MM.1S (cell line): ENCODE data around the gene STK17B.
"Not testable (repeated sequence)": the region's sequence is repeated elsewhere in the genome, so short reads cannot be mapped to it uniquely, and the experiment has no call there.

Source experiments
- DNase-seq: peaks from one replicate; pipeline ENCODE4 v3.0.0-alpha.2; 2015
- H2AFZ ChIP-seq: fragments of 300-600 bp; sonication (generic); 2 replicates; pipeline ENCODE4 v1.6.0; 2016; ENCODE audit warnings: antibody characterized with exemption, low read length
- H3F3A ChIP-seq: fragments of 300-600 bp; sonication (generic); 2 replicates; pipeline ENCODE4 v1.6.1; 2016; ENCODE audit warnings: mild to moderate bottlenecking, antibody characterized with exemption, low read length, moderate library complexity, mixed read lengths; ENCODE audit not compliant: insufficient read depth
- H3K27ac ChIP-seq: fragments of 300-600 bp; sonication (generic); 2 replicates; pipeline ENCODE4 v1.5.1; 2016; ENCODE audit warnings: mild to moderate bottlenecking, low read length
- H3K27me3 ChIP-seq: fragments of 300-600 bp; sonication (generic); replicated peaks from 2 replicates; pipeline ENCODE4 v1.6.0; 2016; ENCODE audit warnings: low read length; ENCODE audit not compliant: insufficient read depth
- H3K36me3 ChIP-seq: fragments of 300-600 bp; sonication (generic); replicated peaks from 2 replicates; pipeline ENCODE4 v1.6.1; 2016; ENCODE audit warnings: mild to moderate bottlenecking, low read length, mixed read lengths; ENCODE audit not compliant: insufficient read depth
- H3K4me1 ChIP-seq: fragments of 300-600 bp; sonication (generic); 2 replicates; pipeline ENCODE4 v1.6.1; 2016; ENCODE audit warnings: low read length, mixed read lengths
- H3K4me2 ChIP-seq: fragments of 300-600 bp; sonication (generic); 2 replicates; pipeline ENCODE4 v1.6.0; 2016; ENCODE audit warnings: low read depth, low read length
- H3K4me3 ChIP-seq: fragments of 300-600 bp; sonication (generic); 2 replicates; pipeline ENCODE4 v1.5.1; 2016; ENCODE audit warnings: low read length, mixed read lengths
- H3K79me2 ChIP-seq: fragments of 300-600 bp; sonication (generic); 2 replicates; pipeline ENCODE4 v1.6.1; 2016; ENCODE audit warnings: mixed run types, low read length, mixed read lengths
- H3K9ac ChIP-seq: fragments of 300-600 bp; sonication (generic); 2 replicates; pipeline ENCODE4 v1.6.1; 2016; ENCODE audit warnings: low read length, mixed read lengths
- H3K9me2 ChIP-seq: fragments of 300-600 bp; sonication (generic); replicated peaks from 2 replicates; pipeline ENCODE4 v1.6.1; 2016; ENCODE audit warnings: mild to moderate bottlenecking, low read length, mixed read lengths; ENCODE audit not compliant: insufficient read depth
- H3K9me3 ChIP-seq: fragments of 300-600 bp; sonication (generic); replicated peaks from 2 replicates; pipeline ENCODE4 v1.6.1; 2016; ENCODE audit warnings: mild to moderate bottlenecking, low read length, mixed read lengths; ENCODE audit not compliant: insufficient read depth
- H4K20me1 ChIP-seq: fragments of 300-600 bp; sonication (generic); 2 replicates; pipeline ENCODE4 v1.6.1; 2016; ENCODE audit warnings: mild to moderate bottlenecking, low read length, moderate library complexity, mixed read lengths; ENCODE audit not compliant: insufficient read depth
- CTCF ChIP-seq: fragments of 300-600 bp; sonication (generic); IDR thresholded peaks from 2 replicates; pipeline ENCODE4 v1.5.1; 2016; ENCODE audit warnings: antibody characterized with exemption, low read length, mixed read lengths
- EZH2 ChIP-seq: fragments of 300-600 bp; sonication (generic); optimal IDR thresholded peaks from 2 replicates; pipeline ENCODE3; 2017; ENCODE audit warnings: low read depth, mild to moderate bottlenecking, antibody characterized with exemption, low read length, mixed read lengths
- EZH2phosphoT487 ChIP-seq: fragments of 300-600 bp; sonication (generic); IDR thresholded peaks from 2 replicates; pipeline ENCODE4 v1.6.1; 2018; ENCODE audit warnings: antibody characterized with exemption, low read length

STK17B gene

GRCh38 chr2:196195302-196195701 is 23.9 kb upstream of the STK17B start:
- Histone ChIP-seq H3K4me2 (no peak overlapping the region), H3K36me3 (no peaks in the 10 kb centered on the region), H4K20me1 (no peaks in the 10 kb centered on the region)

GRCh38 chr2:196191541-196191940 is 20.2 kb upstream of the STK17B start:
- no peaks in the 10 kb centered on the region for H3K27me3 ChIP-seq
- peaks cover 10% of the 10 kb centered on the region for H3K4me1 ChIP-seq
- no peaks in the 10 kb centered on the region for H3K9me2 ChIP-seq
- H3K4me3 ChIP-seq = no peak overlapping the region
- no peak overlapping the region for H3K4me2 ChIP-seq
- no peaks in the 10 kb centered on the region for H4K20me1 ChIP-seq
- TF ChIP-seq CTCF = no peak
- no peak for TF ChIP-seq EZH2phosphoT487
- no peak for TF ChIP-seq EZH2
- no peak for DNase-seq
- H3K36me3 ChIP-seq = no peaks in the 10 kb centered on the region
- no peak overlapping the region for H2AFZ ChIP-seq
- H3K9ac ChIP-seq = no peak overlapping the region
- no peaks in the 10 kb centered on the region for H3K79me2 ChIP-seq
- H3F3A ChIP-seq = no peaks in the 10 kb centered on the region
- H3K27ac ChIP-seq = no peak overlapping the region
- H3K9me3 ChIP-seq = no peaks in the 10 kb centered on the region

More at GRCh38 chr2:196195302-196195701, 23.9 kb upstream of the STK17B start:
- Histone ChIP-seq H3K9ac (no peak overlapping the region), H2AFZ (no peak overlapping the region), H3K4me3 (no peak overlapping the region), H3F3A (no peaks in the 10 kb centered on the region), H3K9me2 (no peaks in the 10 kb centered on the region), H3K4me1 (peaks cover 1% of the 10 kb centered on the region; the same call in 1 of the 2 replicates), H3K27ac (no peak overlapping the region), H3K79me2 (no peaks in the 10 kb centered on the region), H3K9me3 (no peaks in the 10 kb centered on the region), H3K27me3 (no peaks in the 10 kb centered on the region)
- no peak for TF ChIP-seq EZH2phosphoT487
- no peak for TF ChIP-seq EZH2
- no peak for DNase-seq

DNA sequence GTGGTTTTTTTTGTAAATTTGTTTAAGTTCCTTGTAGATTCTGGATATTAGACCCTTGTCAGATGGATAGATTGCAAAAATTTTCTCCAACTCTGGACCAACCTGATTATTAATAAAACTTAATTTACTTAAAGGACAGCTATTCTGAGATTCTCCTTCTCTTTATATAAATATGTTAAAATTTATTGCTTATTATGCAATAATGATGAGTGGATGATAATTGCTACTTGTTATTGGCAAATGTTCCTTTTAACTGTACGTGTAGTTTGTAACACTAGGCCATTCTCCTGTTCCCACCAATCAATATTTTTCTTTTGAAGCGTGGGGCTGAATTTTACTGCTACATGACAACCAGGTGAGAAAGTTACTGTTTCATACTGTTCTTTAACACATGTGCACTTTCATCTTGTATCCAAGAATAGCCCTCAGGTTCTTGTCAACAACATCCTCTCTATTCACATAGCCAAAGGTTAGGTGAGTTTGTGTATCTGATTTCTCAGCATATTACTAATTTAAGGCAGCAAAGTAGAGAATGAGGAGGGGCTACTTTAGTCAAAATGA is 16.6 kb upstream of the STK17B start:
- H3K9me3 ChIP-seq = no peaks in the 10 kb centered on the region
- H3K9ac ChIP-seq = no peak overlapping the region
- no peaks in the 10 kb centered on the region for H3K79me2 ChIP-seq
- no peak for TF ChIP-seq EZH2phosphoT487
- TF ChIP-seq CTCF = no peak
- TF ChIP-seq EZH2 = no peak
- peak overlapping the region; percentile 41 for H3K4me2 ChIP-seq
- no peaks in the 10 kb centered on the region for H3K36me3 ChIP-seq
- H3F3A ChIP-seq = peaks cover 12% of the 10 kb centered on the region
- no peak overlapping the region for H2AFZ ChIP-seq
- peak; percentile 75 for DNase-seq
- H3K27me3 ChIP-seq = no peaks in the 10 kb centered on the region
- H4K20me1 ChIP-seq = no peaks in the 10 kb centered on the region
- H3K4me1 ChIP-seq = peaks cover 24% of the 10 kb centered on the region
- H3K27ac ChIP-seq = no peak overlapping the region
- H3K4me3 ChIP-seq = no peak overlapping the region
- no peaks in the 10 kb centered on the region for H3K9me2 ChIP-seq

- H3K27me3 ChIP-seq, DNase-seq, H3K27ac ChIP-seq, H3K4me2 ChIP-seq, H4K20me1 ChIP-seq, H3K9ac ChIP-seq, H3K36me3 ChIP-seq, H3K9me2 ChIP-seq, H3K9me3 ChIP-seq, H2AFZ ChIP-seq, H3K79me2 ChIP-seq, H3K4me3 ChIP-seq: not testable (repeated sequence)
- Histone ChIP-seq H3F3A (peaks cover 20% of the 10 kb centered on the region), H3K4me1 (peaks cover 31% of the 10 kb centered on the region)
These were observed 15.9 kb upstream of the STK17B start for GRCh38 chr2:196187175-196187700.
